GM12878 (cell line): Measurements from ENCODE around the gene MFAP1. TPM values are rescaled to one million over a fixed set of nuclear protein-coding genes. Genes with fewer than 3 reads are reported as not detected.

Experiments used
- CEBPB ChIP-seq, 2 experiments: fragments of 150-350 bp in 1 of 2; IDR thresholded peaks; 2 replicates each; pipeline ENCODE4 v1.6.1; 2012 to 2014; ENCODE audit warnings: low read depth in 2 of 2, low read length in 2 of 2, borderline replicate concordance in 1 of 2, inconsistent platforms in 1 of 2
- CHD4 ChIP-seq: fragments of 200-600 bp; sonication (generic); IDR thresholded peaks from 2 replicates; pipeline ENCODE4 v1.6.1; 2016; ENCODE audit warnings: mild to moderate bottlenecking
- DPF2 ChIP-seq: fragments of 450-650 bp; IDR thresholded peaks from 2 replicates; pipeline ENCODE4 v1.6.1; 2017; ENCODE audit warnings: mild to moderate bottlenecking
- ETV6 ChIP-seq, 2 experiments: fragments of 450-650 bp in 1 of 2; IDR thresholded peaks in 1 of 2; conservative IDR thresholded peaks in 1 of 2; 2 replicates each; pipeline ENCODE4 v1.6.1; 2014; ENCODE audit warnings: antibody characterized with exemption in 1 of 2, borderline replicate concordance in 1 of 2, low read depth in 1 of 2, mild to moderate bottlenecking in 1 of 2, moderate library complexity in 1 of 2
- GATAD2B ChIP-seq: fragments of 450-650 bp; conservative IDR thresholded peaks from 2 replicates; pipeline ENCODE4 v1.6.1; 2017; ENCODE audit warnings: low read depth, mild to moderate bottlenecking, moderate library complexity
- HDGF ChIP-seq: fragments of 450-650 bp; IDR thresholded peaks from 2 replicates; pipeline ENCODE4 v1.6.1; 2016; ENCODE audit warnings: antibody characterized with exemption
- IRF4 ChIP-seq: IDR thresholded peaks from 2 replicates; pipeline ENCODE4 v1.6.1; 2011; ENCODE audit warnings: low read depth, low read length
- JUNB ChIP-seq: IDR thresholded peaks from 2 replicates; pipeline ENCODE4 v1.6.1; 2016; ENCODE audit warnings: antibody characterized with exemption, mild to moderate bottlenecking
- KLF5 ChIP-seq: fragments of 450-650 bp; IDR thresholded peaks from 2 replicates; pipeline ENCODE4 v1.6.1; 2014; ENCODE audit warnings: mild to moderate bottlenecking; ENCODE audit not compliant: partially characterized antibody
- MYC ChIP-seq: IDR thresholded peaks from 2 replicates; pipeline ENCODE4 v1.6.1; 2011; ENCODE audit warnings: mild to moderate bottlenecking, low read length, moderate library complexity, inconsistent platforms; ENCODE audit not compliant: insufficient read depth, insufficient replicate concordance, insufficient read length, severe bottlenecking
- NFXL1 ChIP-seq: fragments of 450-650 bp; IDR thresholded peaks from 2 replicates; pipeline ENCODE4 v1.6.1; 2017; ENCODE audit warnings: antibody characterized with exemption, mild to moderate bottlenecking, borderline replicate concordance
- NFYA ChIP-seq: IDR thresholded peaks from 2 replicates; pipeline ENCODE4 v1.6.1; 2011; ENCODE audit warnings: low read depth, mild to moderate bottlenecking, low read length, improper control_type of control experiment, borderline replicate concordance
- NR2F1 ChIP-seq: fragments of 450-650 bp; conservative IDR thresholded peaks from 2 replicates; pipeline ENCODE4 v1.6.1; 2017; ENCODE audit warnings: mild to moderate bottlenecking
- PAX5 ChIP-seq: IDR thresholded peaks from 2 replicates; pipeline ENCODE4 v1.6.1; 2011; ENCODE audit warnings: low read depth, low read length, borderline replicate concordance
- PML ChIP-seq: IDR thresholded peaks from 2 replicates; pipeline ENCODE4 v1.6.1; 2012; ENCODE audit warnings: low read length, inconsistent platforms
- RAD51 ChIP-seq: fragments of 450-650 bp; IDR thresholded peaks from 2 replicates; pipeline ENCODE4 v1.6.1; 2016; ENCODE audit warnings: moderate library complexity, mild to moderate bottlenecking, inconsistent platforms
- RB1 ChIP-seq: fragments of 450-650 bp; formaldehyde crosslinking; IDR thresholded peaks from 2 replicates; pipeline ENCODE4 v1.6.1; 2017; ENCODE audit warnings: mild to moderate bottlenecking, borderline replicate concordance
- RFX5 ChIP-seq: IDR thresholded peaks from 2 replicates; pipeline ENCODE4 v1.6.1; 2011; ENCODE audit warnings: low read depth, low read length, improper control_type of control experiment
- SIN3A ChIP-seq: IDR thresholded peaks from 2 replicates; pipeline ENCODE4 v1.6.1; 2012; ENCODE audit warnings: low read depth, low read length, improper control_type of control experiment
- SIX5 ChIP-seq: IDR thresholded peaks from 2 replicates; pipeline ENCODE4 v1.6.1; 2011; ENCODE audit warnings: mild to moderate bottlenecking, low read depth, low read length, moderate library complexity; ENCODE audit not compliant: severe bottlenecking
- SPI1 ChIP-seq: IDR thresholded peaks from 2 replicates; pipeline ENCODE4 v1.6.1; 2011; ENCODE audit warnings: low read depth, mild to moderate bottlenecking, low read length, moderate library complexity, borderline replicate concordance; ENCODE audit not compliant: insufficient read depth
- SRF ChIP-seq, 2 experiments: IDR thresholded peaks; 2 replicates each; pipeline ENCODE4 v1.6.1; 2011; ENCODE audit warnings: low read depth in 2 of 2, low read length in 2 of 2, mild to moderate bottlenecking in 1 of 2, moderate library complexity in 1 of 2
- TCF12 ChIP-seq: IDR thresholded peaks from 2 replicates; pipeline ENCODE4 v1.6.1; 2011; ENCODE audit warnings: low read depth, mild to moderate bottlenecking, low read length
- WRNIP1 ChIP-seq: IDR thresholded peaks from 2 replicates; pipeline ENCODE4 v1.6.1; 2011; ENCODE audit warnings: low read depth, low read length, improper control_type of control experiment, borderline replicate concordance
- YBX1 ChIP-seq: fragments of 450-650 bp; IDR thresholded peaks from 2 replicates; pipeline ENCODE4 v1.6.1; 2016; ENCODE audit warnings: antibody characterized with exemption
- YY1 ChIP-seq: IDR thresholded peaks from 2 replicates; pipeline ENCODE4 v1.6.1; 2011; ENCODE audit warnings: low read depth, mild to moderate bottlenecking, low read length
- ZNF24 ChIP-seq: fragments of 450-650 bp; IDR thresholded peaks from 2 replicates; pipeline ENCODE4 v1.6.1; 2017; ENCODE audit warnings: antibody characterized with exemption, mild to moderate bottlenecking
- ZNF384 ChIP-seq: IDR thresholded peaks from 2 replicates; pipeline ENCODE4 v1.6.1; 2012; ENCODE audit warnings: low read depth, mild to moderate bottlenecking, low read length, improper control_type of control experiment, borderline replicate concordance
- polyA plus RNA-seq, 11 experiments: library from polyadenylated mRNA; depleted of rRNA in 4 of 11; unstranded in 6 of 11; stranded (reverse) in 5 of 11; fragments of >200 nt; fragmentation: Nextera tagmentation in 4 of 11; fragmentation: Illumina TruSeq in 1 of 11; extraction: Ambion mirVana in 4 of 11; extraction: Trizol in 1 of 11; gene quantifications; 1 replicate in 1 of 11; 2 replicates in 10 of 11; pipeline versions ENCODE4 v1.2.1 to v1.2.3, GENCODE V29; 2011 to 2016; ENCODE audit warnings: inconsistent platforms in 2 of 11, missing spikeins in 2 of 11, low read depth in 1 of 11
- total RNA-seq, 4 experiments: library from RNA; depleted of rRNA in 3 of 4; stranded (reverse); fragments of >200 nt in 3 of 4; fragmentation: Illumina TruSeq in 1 of 4; extraction: Trizol in 1 of 4; gene quantifications; 2 replicates each; pipeline versions ENCODE4 v1.2.1 to v1.2.3, GENCODE V29; 2013 to 2021
- TF ChIP-seq, protein P1 (sequence below): IDR thresholded peaks from 2 replicates; pipeline ENCODE4 v1.6.1; 2012; ENCODE audit warnings: low read depth, low read length, improper control_type of control experiment
- TF ChIP-seq, protein P2 (sequence below): fragments of 450-650 bp; IDR thresholded peaks from 2 replicates; pipeline ENCODE4 v1.6.1; 2018; ENCODE audit warnings: borderline replicate concordance, mild to moderate bottlenecking; ENCODE audit not compliant: partially characterized antibody

Gene MFAP1
- total and polyA plus RNA-seq, 10 of the 15 experiments (the other 5 are each of a cell fraction or from before 2014, with no cell fraction given): 24.5 to 67.3 (median 47.4) TPM

- TF ChIP-seq KLF5: no peak
- TF ChIP-seq CHD4: no peak
- 0 out of 2 replicates have a peak, but pooled peaks have one; percentile 40 for TF ChIP-seq NR2F1
- TF ChIP-seq, protein P1, sequence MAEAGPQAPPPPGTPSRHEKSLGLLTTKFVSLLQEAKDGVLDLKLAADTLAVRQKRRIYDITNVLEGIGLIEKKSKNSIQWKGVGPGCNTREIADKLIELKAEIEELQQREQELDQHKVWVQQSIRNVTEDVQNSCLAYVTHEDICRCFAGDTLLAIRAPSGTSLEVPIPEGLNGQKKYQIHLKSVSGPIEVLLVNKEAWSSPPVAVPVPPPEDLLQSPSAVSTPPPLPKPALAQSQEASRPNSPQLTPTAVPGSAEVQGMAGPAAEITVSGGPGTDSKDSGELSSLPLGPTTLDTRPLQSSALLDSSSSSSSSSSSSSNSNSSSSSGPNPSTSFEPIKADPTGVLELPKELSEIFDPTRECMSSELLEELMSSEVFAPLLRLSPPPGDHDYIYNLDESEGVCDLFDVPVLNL: peak; percentile 79
- peak; percentile 80; the same call in 1 of the 2 replicates for TF ChIP-seq PML
- TF ChIP-seq JUNB: no peak
- TF ChIP-seq YBX1: no peak
- no peak for TF ChIP-seq ZNF384
- no peak for TF ChIP-seq RFX5
- no peak for TF ChIP-seq SIX5
- no peak for TF ChIP-seq ETV6 (conservative IDR thresholded peaks at IDR 0.05 in 1 of 2, IDR thresholded peaks at IDR 0.05 in 1 of 2; ENCODE audit: borderline replicate concordance in 1 of 2, low read depth in 1 of 2)
- no peak for TF ChIP-seq RAD51
- TF ChIP-seq SPI1: no peak
- TF ChIP-seq MYC: no peak
- TF ChIP-seq WRNIP1: no peak
- TF ChIP-seq RB1: peak; percentile 100
- TF ChIP-seq ZNF24: 0 out of 2 replicates have a peak, but pooled peaks have one; percentile 7
- no peak; the same call in 1 of the 2 replicates for TF ChIP-seq SIN3A
- TF ChIP-seq, protein P2, sequence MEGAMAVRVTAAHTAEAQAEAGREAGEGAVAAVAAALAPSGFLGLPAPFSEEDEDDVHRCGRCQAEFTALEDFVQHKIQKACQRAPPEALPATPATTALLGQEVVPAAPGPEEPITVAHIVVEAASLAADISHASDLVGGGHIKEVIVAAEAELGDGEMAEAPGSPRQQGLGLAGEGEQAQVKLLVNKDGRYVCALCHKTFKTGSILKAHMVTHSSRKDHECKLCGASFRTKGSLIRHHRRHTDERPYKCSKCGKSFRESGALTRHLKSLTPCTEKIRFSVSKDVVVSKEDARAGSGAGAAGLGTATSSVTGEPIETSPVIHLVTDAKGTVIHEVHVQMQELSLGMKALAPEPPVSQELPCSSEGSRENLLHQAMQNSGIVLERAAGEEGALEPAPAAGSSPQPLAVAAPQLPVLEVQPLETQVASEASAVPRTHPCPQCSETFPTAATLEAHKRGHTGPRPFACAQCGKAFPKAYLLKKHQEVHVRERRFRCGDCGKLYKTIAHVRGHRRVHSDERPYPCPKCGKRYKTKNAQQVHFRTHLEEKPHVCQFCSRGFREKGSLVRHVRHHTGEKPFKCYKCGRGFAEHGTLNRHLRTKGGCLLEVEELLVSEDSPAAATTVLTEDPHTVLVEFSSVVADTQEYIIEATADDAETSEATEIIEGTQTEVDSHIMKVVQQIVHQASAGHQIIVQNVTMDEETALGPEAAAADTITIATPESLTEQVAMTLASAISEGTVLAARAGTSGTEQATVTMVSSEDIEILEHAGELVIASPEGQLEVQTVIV: no peak
- TF ChIP-seq CEBPB (IDR thresholded peaks at IDR 0.05; ENCODE audit: borderline replicate concordance in 1 of 2, low read depth in 2 of 2, low read length in 2 of 2): no peak
- TF ChIP-seq NFXL1: no peak
- no peak for TF ChIP-seq TCF12
- TF ChIP-seq IRF4: no peak
- peak; percentile 62; the same call in 1 of the 2 replicates for TF ChIP-seq YY1
- 0 out of 2 replicates have a peak, but pooled peaks have one; percentile 34 for TF ChIP-seq DPF2
- no peak for TF ChIP-seq SRF (IDR thresholded peaks at IDR 0.05; ENCODE audit: low read depth in 2 of 2, low read length in 2 of 2)
- TF ChIP-seq HDGF: no peak
- peak; percentile 68; the same call in 1 of the 2 replicates for TF ChIP-seq GATAD2B
- TF ChIP-seq PAX5: no peak
- no peak for TF ChIP-seq NFYA
Observed at GRCh38 chr15:43826508-43827341, 2.2 kb upstream of the MFAP1 start, which contains the start of gene WDR76 (continued).
